Posterior vena cava (tissue), 2 donors: ENCODE measurements around the gene AP4B1. TPM values are rescaled to one million over a fixed set of nuclear protein-coding genes. Genes with fewer than 3 reads are reported as not detected.

ENCODE experiments used
- DNase-seq: peaks from one replicate; pipeline ENCODE4 v3.0.0-alpha.2; 2020; ENCODE audit warnings: low spot score
- intact Hi-C, 2 donors: fragments of 100-400 bp; cut with DNase I; formaldehyde crosslinking; loops; one replicate each; pipeline versions ENCODE4 v1.14.1 to v1.14.2; 2022 to 2023
- total RNA-seq, 2 donors: library from RNA; stranded (reverse); fragmentation: NEBNext Ultra II Directional; extraction: Animal tissue kit (Norgen Biotek cat#: 25700); gene quantifications; one replicate each; pipeline ENCODE4 v1.2.1, GENCODE V29; 2021
- donor health status: DM: yes; HTN: yes; CAD: no.
- donor health status: DM: yes; HTN: yes; CAD: no.

The AP4B1 gene
- total RNA-seq, 2 donors from 2014 or later, result 8.3 to 20.0 TPM

DNA sequence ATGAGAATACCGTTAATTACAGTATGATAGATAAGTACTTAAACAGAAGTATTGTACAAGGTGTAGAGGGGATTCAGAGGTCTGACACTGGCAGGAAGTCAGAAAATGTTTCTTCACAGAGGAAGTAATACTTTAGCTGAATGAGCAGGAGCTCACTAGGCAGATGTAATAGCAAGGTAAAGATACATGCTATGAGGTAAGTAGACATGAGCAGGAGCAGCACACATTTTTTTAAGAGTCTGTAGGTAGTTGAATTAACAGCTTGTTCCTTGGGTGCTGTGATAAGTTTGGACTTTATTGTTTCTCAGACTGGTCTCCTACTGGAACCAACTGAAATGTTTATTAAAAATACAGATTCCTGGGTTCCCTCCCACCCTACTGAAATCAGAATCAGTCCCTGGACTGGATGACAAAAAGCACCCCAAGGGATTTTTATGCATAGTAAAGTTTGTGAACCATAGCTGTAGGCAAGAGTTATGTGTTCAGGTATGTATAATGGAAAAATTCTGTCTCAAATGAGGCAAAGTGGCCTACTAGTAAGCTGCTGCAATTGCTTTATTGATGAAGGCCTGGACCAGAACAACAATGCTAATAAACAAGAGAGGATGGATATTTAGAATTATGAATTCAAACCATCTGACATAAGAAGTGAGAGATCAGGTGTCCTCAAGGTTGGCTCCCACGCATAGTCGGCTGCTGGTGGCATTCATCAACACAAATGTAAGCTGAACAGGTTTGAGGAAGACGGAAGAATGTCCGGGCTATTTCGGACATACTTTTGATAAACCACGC is 902 bp downstream of the AP4B1 start:
- intact Hi-C loops, result loop anchor here in 1 of 2 donors (2.0 kb wide), 1 partner anchor 25 kb away; the partner anchor contains the start of gene HIPK1
- DNase-seq, result no peak

DNA sequence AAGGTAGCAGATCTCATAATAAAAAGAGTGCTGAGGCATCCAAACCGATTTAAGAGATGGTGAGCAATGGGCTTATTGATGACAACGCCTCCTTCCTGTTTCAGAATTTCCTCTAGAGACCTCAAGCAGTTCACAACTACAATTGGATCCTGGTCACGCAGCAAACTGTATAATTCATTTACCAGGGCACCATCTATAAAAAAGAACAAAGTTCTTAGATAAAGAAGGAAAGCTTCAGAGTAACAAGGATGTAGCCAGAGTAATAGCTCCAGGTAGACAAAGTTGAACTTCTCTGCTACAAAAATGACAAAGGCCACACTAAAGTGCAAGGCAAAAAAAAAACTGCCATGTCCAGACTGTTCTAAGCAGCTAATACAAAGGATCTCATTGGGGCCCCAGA is 3.4 kb downstream of the AP4B1 start:
- intact Hi-C loops, result no loop called here

DNA sequence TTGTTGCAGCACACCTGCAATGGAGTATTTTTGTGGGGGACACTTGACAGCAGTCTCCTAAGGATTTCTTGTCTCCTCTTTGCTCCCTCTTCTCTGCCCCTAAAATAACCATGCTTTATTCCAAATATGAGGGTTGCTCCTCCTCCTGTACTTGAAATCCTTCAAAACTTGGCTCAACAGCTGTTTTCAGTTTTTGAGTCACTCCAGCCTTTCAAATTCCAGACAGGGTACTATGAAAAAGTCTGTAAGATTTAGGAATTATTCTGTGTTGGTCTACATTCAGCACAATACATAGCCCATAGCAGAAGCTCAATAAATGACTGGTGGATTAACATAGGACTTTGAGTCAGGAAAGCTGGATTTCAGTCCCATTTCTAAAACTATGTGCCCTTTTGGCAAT is 5.5 kb downstream of the AP4B1 start:
- DNase-seq, result no peak
- intact Hi-C loops, result no loop called here

More for the DNA sequence above, 3.4 kb downstream of the AP4B1 start:
- DNase-seq, result no peak

DNA sequence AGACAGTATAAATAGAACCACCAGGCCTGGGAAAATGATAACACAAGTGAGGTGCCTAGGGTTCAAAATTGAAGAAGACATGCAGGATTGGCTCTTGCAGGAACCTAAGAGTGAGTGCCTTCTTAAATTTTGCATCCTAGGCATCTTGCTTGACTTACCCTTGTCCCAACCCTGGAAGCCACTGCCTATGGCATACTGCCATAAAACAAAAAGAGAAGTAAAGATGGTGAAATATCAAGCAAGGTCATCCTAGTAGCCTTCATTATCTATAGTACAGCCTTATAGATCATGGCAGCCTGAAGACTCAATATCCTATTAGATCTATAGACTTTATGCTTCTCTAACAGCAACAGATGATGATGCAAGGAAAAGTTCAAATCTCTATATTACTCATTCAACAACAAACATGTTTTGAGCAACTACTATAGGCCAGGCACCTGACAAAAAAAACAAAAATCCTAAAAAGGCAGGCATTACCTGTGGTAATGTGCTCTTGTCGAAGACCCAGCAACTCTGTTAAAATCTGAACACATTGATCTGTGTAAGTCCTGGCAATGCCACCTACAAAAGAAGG is 6.3 kb downstream of the AP4B1 start:
- intact Hi-C loops, result no loop called here

DNA sequence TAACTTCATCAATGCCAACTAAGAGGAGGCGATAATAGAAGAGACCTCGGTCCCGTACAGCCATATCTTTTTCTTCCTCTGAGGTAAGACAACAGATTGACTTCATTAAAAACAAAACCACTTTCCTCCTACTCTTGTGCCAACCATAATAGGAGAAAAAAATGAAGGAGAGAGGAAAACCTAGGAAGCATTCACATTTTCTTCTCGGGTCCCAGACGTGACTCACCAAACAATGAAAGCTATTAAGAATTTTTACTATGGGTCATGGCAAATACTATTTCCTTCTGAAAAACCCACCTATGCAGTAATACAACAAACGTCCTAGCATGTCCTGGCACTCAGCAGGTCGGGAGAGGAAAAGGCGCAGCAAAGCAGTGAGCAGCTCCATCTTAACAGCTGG is 8.6 kb downstream of the AP4B1 start:
- no peak for DNase-seq
- intact Hi-C loops, result no loop called here

More for the DNA sequence above, 6.3 kb downstream of the AP4B1 start:
- DNase-seq, result no peak

DNA sequence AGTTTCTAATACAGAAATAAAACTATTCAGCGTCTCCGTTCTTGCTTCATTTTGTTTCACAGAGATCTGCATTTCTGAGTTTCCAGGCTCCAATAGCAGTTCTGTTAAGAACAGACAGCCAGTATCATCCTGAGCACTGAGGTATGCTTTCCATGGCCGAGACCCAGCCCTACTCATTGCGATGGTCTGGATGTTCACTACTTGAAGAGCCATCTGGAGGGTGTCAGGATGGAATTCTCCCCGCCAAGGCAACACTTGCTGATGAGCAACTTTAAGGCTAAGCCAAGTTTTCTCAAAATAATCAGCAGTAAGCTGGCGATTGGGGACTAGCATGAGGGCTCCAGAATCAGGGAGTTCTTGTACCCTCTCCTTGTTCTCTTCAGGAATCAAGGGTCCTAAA is 9.5 kb downstream of the AP4B1 start:
- intact Hi-C loops, result no loop called here
- no peak for DNase-seq

DNA sequence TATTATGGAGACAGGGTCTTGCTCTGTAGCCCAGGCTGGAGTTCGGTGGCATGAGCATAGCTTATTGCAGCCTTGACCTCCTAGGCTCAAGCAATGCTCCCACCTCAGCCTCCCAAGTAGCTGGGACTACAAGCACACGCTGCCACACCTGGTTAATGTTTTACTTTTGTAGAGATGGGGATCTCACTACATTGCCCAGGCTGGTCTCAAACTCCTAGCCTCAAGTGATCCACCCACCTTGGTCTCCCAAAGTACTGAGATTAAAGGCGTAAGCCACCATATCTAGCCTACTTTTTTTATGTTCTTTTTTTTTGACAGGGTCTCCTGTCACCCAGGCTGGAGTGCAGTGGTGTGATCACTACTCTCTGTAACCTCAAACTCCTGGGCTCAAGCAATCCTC is 11.3 kb downstream of the AP4B1 start:
- intact Hi-C loops, result no loop called here
- DNase-seq, result no peak

DNA sequence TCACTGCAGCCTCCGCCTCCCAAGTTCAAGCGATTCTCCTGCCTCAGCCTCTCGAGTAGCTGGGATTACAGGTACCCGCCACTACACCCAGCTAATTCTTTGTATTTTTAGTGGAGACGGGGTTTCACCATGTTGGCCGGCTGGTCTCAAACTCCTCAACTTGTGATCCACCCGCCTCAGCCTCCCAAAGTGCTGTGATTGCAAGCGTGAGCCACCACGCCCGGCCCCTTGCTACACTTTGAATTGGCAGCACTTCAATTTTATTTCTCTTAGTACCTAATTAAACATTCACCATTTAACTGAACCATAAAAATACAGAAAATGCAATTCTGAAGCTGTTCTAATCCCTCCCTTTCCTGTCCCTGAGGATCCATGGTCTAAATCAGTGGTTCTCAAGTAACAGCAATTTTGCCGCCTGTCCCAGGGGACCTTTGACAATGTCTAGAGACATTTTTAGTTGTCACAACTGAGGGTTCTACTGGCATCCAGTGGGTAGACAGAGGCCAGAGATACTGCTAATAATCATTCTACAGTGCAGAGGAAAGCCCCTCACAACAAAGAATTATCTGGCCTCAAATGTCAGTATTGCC is 12.9 kb downstream of the AP4B1 start:
- DNase-seq, result no peak
- intact Hi-C loops, result no loop called here

DNA sequence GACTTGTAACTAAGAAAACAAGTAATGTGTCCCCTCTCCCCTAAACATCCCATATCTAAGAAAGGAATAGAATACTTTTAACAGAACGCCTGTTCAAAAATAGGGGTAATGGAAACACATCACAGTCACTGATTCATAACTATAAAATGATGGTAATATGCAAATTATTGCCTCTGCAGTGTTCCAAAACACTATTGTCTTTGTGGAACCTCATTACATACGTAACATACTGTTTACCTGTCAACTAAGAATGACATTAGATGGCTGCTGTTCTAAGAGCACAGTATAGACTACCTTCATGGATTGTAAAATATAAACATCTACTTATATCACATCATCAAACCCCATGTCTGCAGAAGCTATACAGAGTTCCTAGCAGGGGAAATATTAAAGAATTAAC is 13.8 kb downstream of the AP4B1 start:
- intact Hi-C loops, result no loop called here
- no peak for DNase-seq

DNA sequence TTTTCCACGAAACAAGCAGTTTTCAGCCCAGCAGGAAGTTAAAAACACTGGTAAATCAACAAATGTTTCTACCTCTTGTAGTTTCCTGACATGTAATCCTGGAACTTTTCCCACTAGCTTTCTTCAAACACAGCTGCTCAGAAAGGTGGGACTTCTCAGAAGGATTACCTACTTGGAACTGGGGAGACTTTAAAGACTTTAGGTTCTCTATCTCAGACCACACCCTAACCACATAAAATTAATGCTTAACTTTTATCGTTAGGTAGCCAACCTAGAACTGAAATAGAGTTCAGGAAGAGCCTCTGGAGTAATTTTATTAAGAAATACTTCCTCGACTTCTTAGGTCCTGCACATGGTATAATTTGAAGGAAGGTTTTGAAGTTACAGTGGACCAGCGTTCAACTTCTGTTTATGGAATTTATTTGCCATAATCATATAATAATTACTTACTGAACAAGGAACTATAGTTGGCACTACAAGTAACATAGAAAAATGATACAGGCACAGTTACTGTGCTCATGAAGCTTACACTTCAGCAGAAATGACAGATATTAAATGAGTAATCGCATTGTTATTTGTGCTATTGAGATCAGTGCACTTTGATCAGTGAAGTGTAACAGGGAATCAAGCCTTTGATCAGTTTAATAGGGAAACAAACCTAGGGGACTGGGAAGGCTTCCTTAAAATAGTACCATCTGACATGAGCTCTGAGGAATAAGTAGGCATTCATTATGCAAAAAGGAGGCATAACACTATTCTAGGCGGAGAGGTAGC is 17.0 kb downstream of the AP4B1 start, which contains the start of gene BCL2L15:
Gene BCL2L15 (minus strand): TSS at position 180 of the 774 bp plus-strand sequence. CDS start 206 bp downstream, outside the sequence.
- intact Hi-C loops, result no loop called here
- DNase-seq, result no peak

DNA sequence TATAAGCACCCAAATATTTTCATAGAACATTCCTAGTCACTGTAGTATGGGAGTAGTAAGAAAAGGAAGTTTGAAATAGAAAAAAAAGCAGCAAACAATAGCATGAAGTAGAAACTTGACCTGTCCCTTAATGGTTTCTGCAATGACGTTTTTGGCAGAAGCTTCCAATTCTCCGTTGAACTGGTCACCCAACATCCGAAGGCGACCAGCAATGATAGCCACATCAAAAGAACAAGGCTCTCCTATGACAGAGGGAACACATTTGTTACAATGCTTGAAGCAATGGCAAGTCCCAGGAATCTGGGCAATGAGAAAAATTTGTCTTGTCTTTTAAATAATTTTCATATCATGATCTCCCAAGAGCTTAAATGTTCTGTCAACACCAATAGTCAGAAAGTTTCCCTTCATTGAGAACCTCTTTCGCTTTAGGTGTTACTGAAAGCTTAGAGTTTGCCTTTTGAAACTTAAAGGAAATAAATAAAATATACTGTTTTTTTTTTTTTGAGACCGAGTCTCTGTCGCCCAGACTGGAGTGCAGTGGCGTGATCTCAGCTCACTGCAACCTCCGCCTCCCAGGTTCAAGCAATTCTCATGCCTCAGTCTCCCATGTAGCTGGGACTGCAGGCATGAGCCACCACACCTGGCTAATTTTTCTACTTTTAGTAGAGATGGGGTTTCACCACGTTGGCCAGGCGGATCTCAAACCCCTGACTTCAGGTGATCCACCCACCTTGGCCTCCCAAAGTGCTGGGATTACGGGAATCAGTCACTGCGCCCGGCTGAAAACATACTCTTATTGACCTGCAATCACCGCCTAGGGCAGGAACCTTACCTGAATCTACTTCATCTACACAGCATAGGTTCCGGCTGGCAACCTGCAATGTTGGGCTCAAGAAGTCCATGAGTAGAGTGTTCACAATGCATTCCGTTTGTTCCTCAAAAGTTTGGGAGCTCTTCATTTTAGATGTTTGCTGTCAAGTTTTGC is 17.9 kb downstream of the AP4B1 start:
- intact Hi-C loops, result no loop called here
- DNase-seq, result no peak

DNA sequence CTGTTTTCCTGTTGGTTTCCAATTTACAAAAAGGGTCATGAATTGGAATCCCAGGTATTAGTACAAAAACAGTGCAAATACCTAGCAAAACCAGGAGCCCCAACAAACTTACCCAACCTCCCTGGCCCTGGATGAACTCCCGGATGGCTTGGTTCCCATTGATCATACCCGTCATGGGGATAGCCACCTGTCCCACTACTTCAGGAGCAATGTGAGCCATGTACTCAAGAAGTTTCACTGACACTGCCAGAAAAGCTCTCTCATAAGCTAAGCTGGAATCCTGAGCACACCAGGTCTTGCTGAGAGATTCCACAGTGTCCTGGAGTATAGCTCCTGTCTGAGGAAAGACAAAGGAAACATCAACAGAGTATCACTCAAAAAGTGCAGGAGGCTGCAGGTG is 22.9 kb downstream of the AP4B1 start:
- DNase-seq, result no peak
- intact Hi-C loops, result no loop called here

DNA sequence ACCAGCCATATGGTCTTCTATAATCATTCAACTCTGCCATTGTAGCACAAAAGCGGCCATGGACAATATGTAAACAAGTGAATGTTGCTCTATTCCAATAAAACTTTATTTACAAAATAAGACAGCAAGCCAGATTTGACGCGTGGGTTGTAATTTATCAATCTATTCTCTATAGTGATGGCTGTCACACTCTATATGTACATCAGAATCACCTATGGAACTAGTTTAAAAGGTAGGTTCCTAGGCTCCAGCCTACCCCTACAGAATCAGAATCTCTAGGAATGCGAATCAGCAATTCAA is 24.9 kb downstream of the AP4B1 start:
- no peak for DNase-seq
- intact Hi-C loops, result no loop called here

DNA sequence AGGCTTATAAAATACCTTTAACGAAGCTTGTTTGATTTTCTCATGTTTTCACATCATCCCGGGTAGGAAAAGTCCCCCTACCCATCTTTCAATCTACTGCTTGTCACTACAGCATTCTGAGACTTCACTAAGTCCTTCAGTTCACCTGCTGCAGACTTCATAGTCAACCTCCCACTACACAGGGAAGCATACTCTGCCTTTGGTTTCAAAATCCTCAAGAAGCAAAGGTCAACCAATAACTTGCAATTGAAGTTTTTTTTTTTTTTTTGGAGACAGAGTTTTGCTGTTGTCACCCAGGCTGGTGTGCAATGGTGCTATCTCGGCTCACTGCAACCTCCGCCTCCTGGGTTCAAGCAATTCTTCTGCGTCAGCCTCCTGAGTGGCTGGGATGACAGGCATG is 28.4 kb downstream of the AP4B1 start:
- no peak for DNase-seq
- intact Hi-C loops, result no loop called here

DNA sequence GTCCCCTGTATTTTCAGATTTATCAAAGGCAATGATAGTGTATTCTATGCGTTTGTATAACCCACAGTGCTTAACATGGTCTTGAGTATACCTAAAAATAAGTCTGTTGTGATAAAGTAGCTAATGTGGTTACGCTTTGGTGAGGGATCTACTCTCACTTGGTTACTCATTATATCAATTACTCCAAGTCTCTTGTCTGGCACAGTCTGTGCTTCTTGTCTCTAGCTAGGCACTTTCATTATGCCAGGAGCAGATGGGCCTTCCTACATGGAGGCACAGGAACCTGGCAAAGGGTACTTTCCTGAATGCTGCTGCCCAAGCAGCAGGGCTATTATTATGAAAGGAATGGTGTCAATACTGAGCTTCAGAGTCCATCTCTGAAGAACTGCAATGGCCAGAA is 28.9 kb downstream of the AP4B1 start:
- intact Hi-C loops, result no loop called here

DNA sequence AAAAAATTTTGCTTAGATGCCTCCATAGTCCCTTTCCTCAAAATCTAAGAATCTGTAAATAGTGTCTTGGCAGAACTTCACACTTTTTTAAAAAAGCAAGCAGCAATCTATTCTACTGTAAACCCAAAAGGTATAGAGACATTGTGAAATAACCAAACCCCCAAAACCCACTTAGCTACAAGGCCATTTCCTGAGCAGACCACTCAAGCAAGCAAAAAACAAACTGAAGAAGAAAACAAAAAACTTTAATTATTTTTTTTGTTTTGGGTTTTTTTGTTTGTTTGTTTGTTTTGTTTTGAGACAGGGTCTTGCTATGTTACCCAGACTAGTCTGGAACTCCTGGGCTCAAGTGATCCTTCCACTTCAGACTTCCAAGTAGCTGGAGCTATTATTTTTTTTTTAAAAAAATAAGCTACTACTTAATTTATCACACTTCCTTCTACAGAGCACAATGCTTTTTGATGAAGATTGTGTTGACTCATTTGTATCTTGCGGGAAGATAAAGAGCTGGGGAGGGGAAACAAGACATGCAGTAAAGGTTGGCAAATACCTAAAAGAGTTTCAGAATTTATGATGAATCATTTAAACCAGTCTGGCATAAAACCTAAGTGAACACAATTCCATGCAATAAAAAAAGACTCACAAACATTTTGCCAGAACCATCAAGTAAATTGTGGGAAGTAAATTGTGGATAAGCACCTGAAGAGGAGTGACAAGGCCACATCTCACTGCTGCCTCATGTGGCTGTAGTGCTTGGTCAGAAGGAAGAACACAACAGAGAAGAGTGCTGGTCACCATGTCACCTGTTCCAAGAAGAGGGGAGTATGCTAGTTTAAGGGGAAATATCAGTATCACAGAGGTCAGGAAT is 30.4 kb downstream of the AP4B1 start:
- DNase-seq, result no peak
- intact Hi-C loops, result no loop called here

More for the DNA sequence above, 28.9 kb downstream of the AP4B1 start:
- no peak for DNase-seq

DNA sequence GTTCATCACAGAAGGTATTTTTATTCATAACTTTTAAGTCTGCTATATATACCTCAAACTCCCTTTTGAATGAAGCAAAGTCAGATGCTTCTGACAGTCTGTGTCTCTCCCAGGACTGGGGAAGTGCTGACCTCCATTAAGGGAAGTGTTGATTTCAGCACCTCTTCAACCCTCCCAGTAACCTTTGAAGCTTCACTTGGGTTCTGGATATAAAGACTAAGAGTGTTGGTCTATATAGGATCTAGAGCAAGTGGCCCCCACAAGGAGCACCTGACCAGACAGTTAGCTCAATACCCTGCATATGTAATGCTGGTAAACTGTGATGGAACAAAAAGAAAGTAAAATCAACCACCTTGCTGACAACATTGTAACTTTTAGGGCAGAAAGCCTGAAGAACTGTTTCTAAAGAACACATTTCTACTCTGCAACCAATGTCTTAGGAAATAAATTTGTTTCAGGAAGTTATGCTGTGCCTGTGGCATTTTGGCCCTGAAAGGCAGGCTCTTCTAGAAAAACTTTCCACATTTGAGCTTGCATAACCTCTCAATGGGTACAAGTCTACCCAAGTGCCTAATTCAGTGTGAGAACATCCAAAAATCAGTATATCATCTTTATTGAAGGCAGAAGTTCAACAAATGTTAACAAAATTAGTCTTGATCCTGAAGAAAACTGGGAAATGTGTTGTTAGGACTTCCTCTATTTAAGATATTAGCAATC is 32.2 kb downstream of the AP4B1 start:
- DNase-seq, result no peak
- intact Hi-C loops, result no loop called here
